Testis (tissue), 3 donors: ENCODE results near the gene MAP4. TPM values are rescaled to one million over a fixed set of nuclear protein-coding genes. Genes with fewer than 3 reads are reported as not detected.

Source experiments
- DNase-seq: peaks from one replicate; pipeline ENCODE4 v3.0.0-alpha.2; 2019
- H3K27ac ChIP-seq, 2 donors: fragments of 200-600 bp; sonication (generic); one replicate each; pipeline ENCODE4 v1.5.1; 2019
- H3K27me3 ChIP-seq: fragments of 200-600 bp; sonication (generic); one replicate; pipeline ENCODE4 v1.5.1; 2019
- H3K36me3 ChIP-seq: fragments of 200-600 bp; sonication (generic); one replicate; pipeline ENCODE4 v1.5.1; 2017; ENCODE audit warnings: low read depth; ENCODE audit errors: missing control alignments
- H3K4me1 ChIP-seq: fragments of 200-600 bp; sonication (generic); one replicate; pipeline ENCODE4 v1.5.1; 2019
- H3K4me3 ChIP-seq, 2 donors: fragments of 200-600 bp; sonication (generic); one replicate each; pipeline ENCODE4 v1.5.1; 2017 to 2019
- H3K9me3 ChIP-seq: fragments of 200-600 bp; sonication (generic); one replicate; pipeline ENCODE4 v1.5.1; 2017
- POLR2A ChIP-seq: fragments of 450-650 bp; IDR thresholded peaks from one replicate; pipeline ENCODE4 v1.6.1; 2017; ENCODE audit warnings: antibody characterized with exemption, mild to moderate bottlenecking, moderate library complexity
- WGBS, 2 donors: methylation state at CpG; one replicate each; pipeline ENCODE4 v1.1.5; 2018; 5-methylcytosine and 5-hydroxymethylcytosine counted together
- intact Hi-C: fragments of 100-400 bp; cut with DNase I; formaldehyde crosslinking; loops from one replicate; pipeline ENCODE4 v1.15.1; 2023; ENCODE audit warnings: low total_unique reads
- polyA plus RNA-seq: library from polyadenylated mRNA; stranded (reverse); fragments of 350-450 nt; fragmentation: Illumina TruSeq; extraction: RNeasy Lipid Tissue Mini Kit (QIAGEN cat#74804); gene quantifications from one replicate; pipeline ENCODE4 v1.2.3, GENCODE V29; 2014; ENCODE audit warnings: low read depth, low replicate concordance; ENCODE audit not compliant: insufficient read depth
- total RNA-seq, 2 donors: library from RNA; depleted of rRNA; stranded (reverse); fragments of >200 nt; gene quantifications; one replicate each; pipeline ENCODE4 v1.2.3, GENCODE V29; 2016
- TF ChIP-seq, protein P1 (sequence below), 3 experiments: fragments of 450-650 bp in 2 of 3; fragments of 200-600 bp in 1 of 3; sonication (generic) in 1 of 3; IDR thresholded peaks; one replicate each; pipeline ENCODE4 v1.5.1; 2016 to 2019; ENCODE audit warnings: antibody characterized with exemption in 3 of 3, mild to moderate bottlenecking in 2 of 3, moderate library complexity in 1 of 3

Gene MAP4
- total and polyA plus RNA-seq, 3 donors from 2014 or later = 195 to 241 (median 226) TPM

DNA sequence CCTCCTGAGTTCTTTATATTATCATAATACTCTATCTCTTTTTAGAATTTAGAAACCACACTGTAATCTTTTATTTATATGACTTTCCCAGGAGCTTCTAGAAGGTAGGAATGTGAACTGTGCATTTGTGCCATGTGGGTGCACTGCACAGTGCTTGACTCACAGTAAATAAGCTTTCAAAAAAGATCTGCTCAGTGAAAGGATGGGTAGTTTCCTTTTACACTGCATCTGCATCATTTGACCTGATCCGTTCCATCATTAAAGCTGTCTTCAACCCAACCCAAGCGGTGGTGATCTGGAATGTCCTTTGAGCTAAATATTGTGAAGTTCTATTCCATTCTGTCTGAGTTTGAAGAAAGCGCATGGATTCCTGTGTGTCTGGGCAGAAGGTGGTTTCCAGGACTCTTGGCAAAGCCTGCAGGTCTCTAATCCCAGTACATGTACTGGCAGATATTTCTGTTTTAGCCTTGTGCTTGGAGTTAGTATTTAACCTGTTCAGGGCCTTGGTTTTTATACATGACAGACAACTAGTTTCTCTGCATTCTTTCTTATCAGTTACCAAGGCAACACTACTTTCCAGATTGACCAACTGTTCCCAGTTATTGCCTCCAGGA, 116.6 kb downstream of the MAP4 start:
- no peak overlapping the region for H3K27ac ChIP-seq
- no peaks in the 10 kb centered on the region for H3K36me3 ChIP-seq
- no peaks in the 10 kb centered on the region for H3K9me3 ChIP-seq
- peaks cover 3% of the 10 kb centered on the region for H3K4me1 ChIP-seq
- H3K4me3 ChIP-seq = no peak overlapping the region
- DNase-seq = no peak
- no peak for TF ChIP-seq POLR2A
- intact Hi-C loops = no loop called here
- no peaks in the 10 kb centered on the region for H3K27me3 ChIP-seq
- 64 to 86% methylated on average over 3 of the region's 3 CpGs for WGBS, 2 donors

- H3K4me1 ChIP-seq = peaks cover 3% of the 10 kb centered on the region
- 88 to 95% methylated on average over 3 of the region's 3 CpGs for WGBS, 2 donors
- intact Hi-C loops = no loop called here
- DNase-seq = no peak
- no peak overlapping the region for H3K27ac ChIP-seq
- H3K36me3 ChIP-seq = no peaks in the 10 kb centered on the region
- H3K27me3 ChIP-seq = no peaks in the 10 kb centered on the region
- H3K9me3 ChIP-seq = no peaks in the 10 kb centered on the region
- no peak overlapping the region for H3K4me3 ChIP-seq
- TF ChIP-seq, protein P1, sequence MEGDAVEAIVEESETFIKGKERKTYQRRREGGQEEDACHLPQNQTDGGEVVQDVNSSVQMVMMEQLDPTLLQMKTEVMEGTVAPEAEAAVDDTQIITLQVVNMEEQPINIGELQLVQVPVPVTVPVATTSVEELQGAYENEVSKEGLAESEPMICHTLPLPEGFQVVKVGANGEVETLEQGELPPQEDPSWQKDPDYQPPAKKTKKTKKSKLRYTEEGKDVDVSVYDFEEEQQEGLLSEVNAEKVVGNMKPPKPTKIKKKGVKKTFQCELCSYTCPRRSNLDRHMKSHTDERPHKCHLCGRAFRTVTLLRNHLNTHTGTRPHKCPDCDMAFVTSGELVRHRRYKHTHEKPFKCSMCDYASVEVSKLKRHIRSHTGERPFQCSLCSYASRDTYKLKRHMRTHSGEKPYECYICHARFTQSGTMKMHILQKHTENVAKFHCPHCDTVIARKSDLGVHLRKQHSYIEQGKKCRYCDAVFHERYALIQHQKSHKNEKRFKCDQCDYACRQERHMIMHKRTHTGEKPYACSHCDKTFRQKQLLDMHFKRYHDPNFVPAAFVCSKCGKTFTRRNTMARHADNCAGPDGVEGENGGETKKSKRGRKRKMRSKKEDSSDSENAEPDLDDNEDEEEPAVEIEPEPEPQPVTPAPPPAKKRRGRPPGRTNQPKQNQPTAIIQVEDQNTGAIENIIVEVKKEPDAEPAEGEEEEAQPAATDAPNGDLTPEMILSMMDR (IDR thresholded peaks at IDR 0.05) = no peak
- no peak for TF ChIP-seq POLR2A
Observed at GRCh38 chr3:47897954-47898353, 118.3 kb downstream of the MAP4 start.

DNA sequence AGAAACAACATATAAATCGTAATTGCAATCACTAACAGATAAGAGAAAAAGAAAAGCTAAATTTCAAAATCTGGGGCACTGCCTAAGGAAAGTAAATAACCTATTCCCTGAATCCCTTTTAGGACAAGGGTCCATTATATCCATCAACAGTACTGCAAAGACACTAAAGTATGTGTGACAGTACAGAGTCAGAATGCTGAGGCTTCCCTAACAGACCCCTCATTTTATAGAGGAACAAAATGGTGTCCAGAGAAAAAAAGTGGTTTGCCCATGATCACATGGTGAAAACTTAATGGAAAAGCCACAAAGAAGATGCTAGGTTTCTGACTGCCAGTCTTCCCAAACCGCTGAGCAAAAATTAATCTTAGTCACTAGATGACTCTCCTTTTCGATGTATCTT, 119.5 kb downstream of the MAP4 start:
- H3K4me1 ChIP-seq = peaks cover 3% of the 10 kb centered on the region
- intact Hi-C loops = no loop called here
- no peaks in the 10 kb centered on the region for H3K9me3 ChIP-seq
- H3K4me3 ChIP-seq = no peak overlapping the region
- WGBS, 2 donors = 83 to 88% methylated on average over 3 of the region's 3 CpGs
- H3K27me3 ChIP-seq = no peaks in the 10 kb centered on the region
- no peak for TF ChIP-seq POLR2A
- TF ChIP-seq, protein P1 (IDR thresholded peaks at IDR 0.05) = no peak
- H3K36me3 ChIP-seq = no peaks in the 10 kb centered on the region
- DNase-seq = no peak
- H3K27ac ChIP-seq = no peak overlapping the region

GRCh38 chr3:47895241-47895640, 121.0 kb downstream of the MAP4 start:
- no peak overlapping the region for H3K4me3 ChIP-seq
- intact Hi-C loops = no loop called here
- no peaks in the 10 kb centered on the region for H3K9me3 ChIP-seq
- no peaks in the 10 kb centered on the region for H3K36me3 ChIP-seq
- TF ChIP-seq POLR2A = no peak
- TF ChIP-seq, protein P1 (IDR thresholded peaks at IDR 0.05) = no peak
- H3K4me1 ChIP-seq = peaks cover 14% of the 10 kb centered on the region
- DNase-seq = no peak
- 86 to 88% methylated on average over 3 of the region's 3 CpGs for WGBS, 2 donors
- no peaks in the 10 kb centered on the region for H3K27me3 ChIP-seq
- no peak overlapping the region for H3K27ac ChIP-seq

DNA sequence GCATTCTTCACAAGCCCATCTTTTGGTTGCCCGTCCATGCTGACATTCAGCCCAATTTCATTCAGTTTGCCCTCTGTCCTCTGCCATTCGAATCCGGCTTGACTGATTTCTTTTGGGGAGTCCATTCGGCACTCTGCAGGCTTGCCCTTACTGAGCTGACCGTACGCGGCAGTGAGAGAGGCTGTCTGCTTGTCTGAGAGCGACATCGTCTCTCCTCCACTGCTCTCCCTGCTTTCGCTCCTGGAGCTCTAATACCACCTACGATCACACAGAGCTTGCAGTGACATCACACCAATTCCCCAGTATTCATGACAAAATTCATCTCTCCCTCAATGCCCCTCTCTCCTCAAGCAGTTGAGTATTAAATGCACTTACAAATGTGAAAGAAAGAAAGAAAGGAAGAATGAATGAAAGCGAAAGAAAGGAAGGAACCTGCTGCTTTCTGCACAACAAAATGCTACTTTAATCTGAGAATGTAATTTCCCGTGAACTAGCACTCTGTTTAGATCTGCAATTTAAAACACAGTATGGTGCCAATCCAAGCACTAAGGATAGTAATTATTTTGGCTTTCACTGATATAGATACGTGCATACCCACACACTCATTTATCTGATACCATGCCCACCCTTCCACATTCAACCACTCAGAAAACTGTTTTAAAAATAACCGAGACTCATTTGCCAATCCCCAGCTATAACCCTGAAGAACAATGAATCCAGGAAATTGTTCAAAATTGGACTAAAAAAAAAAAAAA, 123.8 kb downstream of the MAP4 start:
- 84 to 86% methylated on average over 15 of the region's 15 CpGs for WGBS, 2 donors
- no peak for DNase-seq
- H3K36me3 ChIP-seq = no peaks in the 10 kb centered on the region
- no peaks in the 10 kb centered on the region for H3K9me3 ChIP-seq
- H3K27ac ChIP-seq = no peak overlapping the region
- no peak overlapping the region for H3K4me3 ChIP-seq
- no peak for TF ChIP-seq POLR2A
- TF ChIP-seq, protein P1 (IDR thresholded peaks at IDR 0.05) = no peak
- H3K4me1 ChIP-seq = peaks cover 16% of the 10 kb centered on the region
- H3K27me3 ChIP-seq = no peaks in the 10 kb centered on the region
- intact Hi-C loops = no loop called here
